Mesendoderm (in vitro differentiated cells): ENCODE measurements around the gene ZDHHC4.

ENCODE experiments used
- DNase-seq: peaks from one replicate; pipeline ENCODE4 v3.0.0; 2013
- H2AK5ac ChIP-seq: 2 replicates; pipeline ENCODE4 v1.6.1; 2013; ENCODE audit warnings: low read length, inconsistent platforms
- H2BK120ac ChIP-seq: 2 replicates; pipeline ENCODE4 v1.6.1; 2013; ENCODE audit warnings: low read depth, mild to moderate bottlenecking, low read length, moderate library complexity, mixed read lengths
- H2BK15ac ChIP-seq: replicated peaks from 2 replicates; pipeline ENCODE4 v1.6.1; 2013; ENCODE audit warnings: low read depth, mild to moderate bottlenecking, moderate library complexity
- H2BK5ac ChIP-seq: 2 replicates; pipeline ENCODE4 v1.6.1; 2013; ENCODE audit warnings: low read length, inconsistent platforms
- H3K18ac ChIP-seq: 2 replicates; pipeline ENCODE4 v1.6.1; 2013; ENCODE audit warnings: mild to moderate bottlenecking, low read length, mixed read lengths
- H3K23ac ChIP-seq: one replicate; pipeline ENCODE4 v1.6.1; 2013; ENCODE audit warnings: low read length
- H3K27ac ChIP-seq: 2 replicates; pipeline ENCODE4 v1.5.1; 2013; ENCODE audit warnings: low read depth, mild to moderate bottlenecking, inconsistent platforms, low read length, moderate library complexity
- H3K27me3 ChIP-seq: 2 replicates; pipeline ENCODE4 v1.6.1; 2013; ENCODE audit warnings: low read length, control low read depth, mild to moderate bottlenecking, inconsistent platforms; ENCODE audit not compliant: insufficient read depth, poor library complexity
- H3K36me3 ChIP-seq: 2 replicates; pipeline ENCODE4 v1.6.1; 2013; ENCODE audit warnings: low read length, inconsistent platforms; ENCODE audit not compliant: control insufficient read depth, insufficient read depth
- H3K4ac ChIP-seq: one replicate; pipeline ENCODE4 v1.6.1; 2013; ENCODE audit warnings: low read depth, mild to moderate bottlenecking, low read length, moderate library complexity
- H3K4me1 ChIP-seq: 2 replicates; pipeline ENCODE4 v1.6.1; 2013; ENCODE audit warnings: low read depth, low read length, inconsistent platforms; ENCODE audit not compliant: control insufficient read depth
- H3K4me2 ChIP-seq: 2 replicates; pipeline ENCODE4 v1.6.1; 2013; ENCODE audit warnings: low read length
- H3K4me3 ChIP-seq: 2 replicates; pipeline ENCODE4 v1.5.1; 2013; ENCODE audit warnings: mild to moderate bottlenecking, low read length
- H3K56ac ChIP-seq: one replicate; pipeline ENCODE4 v1.6.1; 2013; ENCODE audit warnings: low read length
- H3K79me1 ChIP-seq: 2 replicates; pipeline ENCODE4 v1.6.1; 2013; ENCODE audit warnings: low read length, inconsistent platforms
- H3K79me2 ChIP-seq: 2 replicates; pipeline ENCODE4 v1.6.1; 2013; ENCODE audit warnings: mild to moderate bottlenecking, low read length; ENCODE audit not compliant: control insufficient read depth, insufficient read depth
- H3K9ac ChIP-seq: 2 replicates; pipeline ENCODE4 v1.6.1; 2013; ENCODE audit warnings: low read length, inconsistent platforms
- H4K5ac ChIP-seq: one replicate; pipeline ENCODE4 v1.6.1; 2013; ENCODE audit warnings: low read length
- H4K8ac ChIP-seq: one replicate; pipeline ENCODE4 v1.6.1; 2013; ENCODE audit warnings: low read depth, mild to moderate bottlenecking, control low read depth, low read length, moderate library complexity
- WGBS: extraction: QIAGEN DNeasy Blood & Tissue Kit; methylation state at CpG from one replicate; pipeline ENCODE4 v1.1.7; 2013; ENCODE audit warnings: low lambda C conversion rate, missing lambda C conversion rate; ENCODE audit not compliant: insufficient coverage; ENCODE audit errors: extremely low coverage; 5-methylcytosine and 5-hydroxymethylcytosine counted together

The ZDHHC4 gene

GRCh38 chr7:6622134-6622710 is 45.0 kb downstream of the ZDHHC4 start:
- Histone ChIP-seq H3K79me2 (no peaks in the 10 kb centered on the region), H2BK120ac (no peak overlapping the region), H3K36me3 (peaks cover 5% of the 10 kb centered on the region), H3K4ac (no peak overlapping the region), H3K4me2 (no peak overlapping the region), H2AK5ac (no peak overlapping the region), H4K8ac (no peak overlapping the region), H4K5ac (no peak overlapping the region), H3K79me1 (no peaks in the 10 kb centered on the region), H3K4me1 (no peaks in the 10 kb centered on the region), H3K9ac (no peak overlapping the region), H3K23ac (no peak overlapping the region), H3K56ac (no peak overlapping the region), H3K27me3 (no peaks in the 10 kb centered on the region), H3K4me3 (no peak overlapping the region), H2BK15ac (no peak overlapping the region), H3K27ac (no peak overlapping the region), H3K18ac (no peak overlapping the region), H2BK5ac (no peak overlapping the region)
- no peak for DNase-seq
- WGBS, result no CpG with 5 or more reads among the region's 67 CpGs

GRCh38 chr7:6623589-6624245 is 46.5 kb downstream of the ZDHHC4 start:
- no peak overlapping the region for H2BK120ac ChIP-seq
- H3K18ac ChIP-seq, result no peak overlapping the region
- no peak overlapping the region for H3K4ac ChIP-seq
- peaks cover 5% of the 10 kb centered on the region for H3K36me3 ChIP-seq
- no peaks in the 10 kb centered on the region for H3K79me1 ChIP-seq
- no peaks in the 10 kb centered on the region for H3K79me2 ChIP-seq
- no peak for DNase-seq
- H2AK5ac ChIP-seq, result no peak overlapping the region
- no CpG with 5 or more reads among the region's 15 CpGs for WGBS
- H3K4me2 ChIP-seq, result no peak overlapping the region
- H3K4me1 ChIP-seq, result no peaks in the 10 kb centered on the region
- no peak overlapping the region for H3K4me3 ChIP-seq
- H3K9ac ChIP-seq, result no peak overlapping the region
- H3K56ac ChIP-seq, result no peak overlapping the region
- no peak overlapping the region for H2BK15ac ChIP-seq
- no peak overlapping the region for H3K27ac ChIP-seq
- no peak overlapping the region for H4K5ac ChIP-seq
- no peak overlapping the region for H2BK5ac ChIP-seq
- H4K8ac ChIP-seq, result no peak overlapping the region
- no peaks in the 10 kb centered on the region for H3K27me3 ChIP-seq
- no peak overlapping the region for H3K23ac ChIP-seq

GRCh38 chr7:6624246-6624611 is 47.0 kb downstream of the ZDHHC4 start:
- no peak overlapping the region for H3K4me2 ChIP-seq
- H4K5ac ChIP-seq, result no peak overlapping the region
- H3K18ac ChIP-seq, result no peak overlapping the region
- H2BK15ac ChIP-seq, result no peak overlapping the region
- peaks cover 5% of the 10 kb centered on the region for H3K36me3 ChIP-seq
- no peak overlapping the region for H3K9ac ChIP-seq
- no peak overlapping the region for H2AK5ac ChIP-seq
- H3K79me2 ChIP-seq, result no peaks in the 10 kb centered on the region
- no peak overlapping the region for H4K8ac ChIP-seq
- no peak overlapping the region for H3K23ac ChIP-seq
- no peak overlapping the region for H3K4me3 ChIP-seq
- H3K27me3 ChIP-seq, result no peaks in the 10 kb centered on the region
- no peak overlapping the region for H2BK5ac ChIP-seq
- no peaks in the 10 kb centered on the region for H3K4me1 ChIP-seq
- no peaks in the 10 kb centered on the region for H3K79me1 ChIP-seq
- no peak overlapping the region for H3K56ac ChIP-seq
- H3K4ac ChIP-seq, result no peak overlapping the region
- WGBS, result no CpG with 5 or more reads among the region's 3 CpGs
- DNase-seq, result no peak
- H3K27ac ChIP-seq, result no peak overlapping the region
- H2BK120ac ChIP-seq, result no peak overlapping the region

GRCh38 chr7:6628045-6628444 is 50.8 kb downstream of the ZDHHC4 start:
- no peak overlapping the region for H3K4me2 ChIP-seq
- no peak overlapping the region for H3K27ac ChIP-seq
- H3K27me3 ChIP-seq, result no peaks in the 10 kb centered on the region
- H3K4me1 ChIP-seq, result no peaks in the 10 kb centered on the region
- H3K56ac ChIP-seq, result no peak overlapping the region
- H2BK120ac ChIP-seq, result no peak overlapping the region
- H3K9ac ChIP-seq, result no peak overlapping the region
- H3K23ac ChIP-seq, result no peak overlapping the region
- H3K36me3 ChIP-seq, result no peaks in the 10 kb centered on the region
- H2BK15ac ChIP-seq, result no peak overlapping the region
- H2BK5ac ChIP-seq, result no peak overlapping the region
- DNase-seq, result no peak
- no peak overlapping the region for H3K4ac ChIP-seq
- H4K5ac ChIP-seq, result no peak overlapping the region
- no peak overlapping the region for H3K4me3 ChIP-seq
- H4K8ac ChIP-seq, result no peak overlapping the region
- no peaks in the 10 kb centered on the region for H3K79me2 ChIP-seq
- H3K18ac ChIP-seq, result no peak overlapping the region
- WGBS, result no CpG with 5 or more reads among the region's 6 CpGs
- H3K79me1 ChIP-seq, result no peaks in the 10 kb centered on the region
- H2AK5ac ChIP-seq, result no peak overlapping the region

- WGBS, result no CpG with 5 or more reads among the region's 11 CpGs
- no peak overlapping the region for H3K9ac ChIP-seq
- no peak overlapping the region for H3K4me3 ChIP-seq
Measured at GRCh38 chr7:6630007-6630849, 53.0 kb downstream of the ZDHHC4 start.

More at GRCh38 chr7:6630007-6630849, 53.0 kb downstream of the ZDHHC4 start:
- no peaks in the 10 kb centered on the region for H3K27me3 ChIP-seq
- no peaks in the 10 kb centered on the region for H3K4me1 ChIP-seq
- H4K8ac ChIP-seq, result no peak overlapping the region
- H3K27ac ChIP-seq, result no peak overlapping the region
- H2BK15ac ChIP-seq, result no peak overlapping the region
- H3K23ac ChIP-seq, result no peak overlapping the region
- H2BK5ac ChIP-seq, result no peak overlapping the region
- no peak overlapping the region for H3K56ac ChIP-seq
- H3K18ac ChIP-seq, result no peak overlapping the region
- no peak overlapping the region for H2BK120ac ChIP-seq
- no peaks in the 10 kb centered on the region for H3K36me3 ChIP-seq
- H3K79me1 ChIP-seq, result no peaks in the 10 kb centered on the region
- H4K5ac ChIP-seq, result no peak overlapping the region
- DNase-seq, result no peak
- no peak overlapping the region for H3K4ac ChIP-seq
- H3K79me2 ChIP-seq, result no peaks in the 10 kb centered on the region
- H2AK5ac ChIP-seq, result no peak overlapping the region
- H3K4me2 ChIP-seq, result no peak overlapping the region
